Trophoblast cell (in vitro differentiated cells and primary cell): ENCODE data around the gene ZNF79.

Source experiments
- DNase-seq, 2 donors: peaks; one replicate each; pipeline ENCODE4 v3.0.0-alpha.2; 2016
- H2AFZ ChIP-seq: 2 replicates; pipeline ENCODE4 v1.6.1; 2013; ENCODE audit warnings: low read length, moderate library complexity, mild to moderate bottlenecking; ENCODE audit not compliant: insufficient read depth, poor library complexity
- H2AK5ac ChIP-seq: 2 replicates; pipeline ENCODE4 v1.6.1; 2013; ENCODE audit warnings: mild to moderate bottlenecking, low read length
- H2BK120ac ChIP-seq: 2 replicates; pipeline ENCODE4 v1.6.1; 2013; ENCODE audit warnings: low read length, mild to moderate bottlenecking, moderate library complexity; ENCODE audit not compliant: insufficient read depth, poor library complexity
- H2BK12ac ChIP-seq: 2 replicates; pipeline ENCODE4 v1.6.1; 2013; ENCODE audit warnings: mild to moderate bottlenecking, low read length, moderate library complexity
- H2BK5ac ChIP-seq: 2 replicates; pipeline ENCODE4 v1.6.1; 2013; ENCODE audit warnings: low read length, low read depth, moderate library complexity, mild to moderate bottlenecking; ENCODE audit not compliant: poor library complexity
- H3K14ac ChIP-seq: 2 replicates; pipeline ENCODE4 v1.6.1; 2013; ENCODE audit warnings: mild to moderate bottlenecking, low read length
- H3K18ac ChIP-seq: 2 replicates; pipeline ENCODE4 v1.6.1; 2013; ENCODE audit warnings: mild to moderate bottlenecking, low read length
- H3K23ac ChIP-seq: 2 replicates; pipeline ENCODE4 v1.6.1; 2013; ENCODE audit warnings: low read length
- H3K27ac ChIP-seq: 2 replicates; pipeline ENCODE4 v1.5.1; 2013; ENCODE audit warnings: low read depth, mild to moderate bottlenecking, inconsistent platforms, low read length, moderate library complexity
- H3K27me3 ChIP-seq: 2 replicates; pipeline ENCODE4 v1.6.1; 2013; ENCODE audit warnings: inconsistent platforms, mild to moderate bottlenecking, low read length, moderate library complexity; ENCODE audit not compliant: insufficient read depth
- H3K36me3 ChIP-seq, 2 experiments: 1 replicate in 1 of 2; 2 replicates in 1 of 2; pipeline ENCODE4 v1.6.1; 2013; ENCODE audit warnings: low read length in 2 of 2, mild to moderate bottlenecking in 2 of 2, moderate library complexity in 1 of 2; ENCODE audit not compliant: insufficient read depth in 2 of 2, control insufficient read depth in 1 of 2
- H3K4ac ChIP-seq: 2 replicates; pipeline ENCODE4 v1.6.1; 2013; ENCODE audit warnings: low read depth, mild to moderate bottlenecking, low read length, moderate library complexity
- H3K4me1 ChIP-seq, 2 experiments: 1 replicate in 1 of 2; 2 replicates in 1 of 2; pipeline ENCODE4 v1.6.1; 2013; ENCODE audit warnings: low read length in 2 of 2, mild to moderate bottlenecking in 2 of 2, moderate library complexity in 1 of 2; ENCODE audit not compliant: insufficient read depth in 2 of 2, control insufficient read depth in 1 of 2
- H3K4me2 ChIP-seq: 2 replicates; pipeline ENCODE4 v1.6.1; 2013; ENCODE audit warnings: inconsistent platforms, mild to moderate bottlenecking, low read length, moderate library complexity
- H3K4me3 ChIP-seq: 2 replicates; pipeline ENCODE4 v1.5.1; 2013; ENCODE audit warnings: mild to moderate bottlenecking, low read depth, low read length, inconsistent platforms
- H3K79me1 ChIP-seq: one replicate; pipeline ENCODE4 v1.6.1; 2013; ENCODE audit warnings: low read length
- H3K79me2 ChIP-seq: 2 replicates; pipeline ENCODE4 v1.6.1; 2013; ENCODE audit warnings: low read length, mild to moderate bottlenecking; ENCODE audit not compliant: control insufficient read depth, insufficient read depth, poor library complexity
- H3K9ac ChIP-seq: 2 replicates; pipeline ENCODE4 v1.6.1; 2013; ENCODE audit warnings: mild to moderate bottlenecking, low read length
- H3K9me3 ChIP-seq: 2 replicates; pipeline ENCODE4 v1.6.1; 2013; ENCODE audit warnings: low read depth, mild to moderate bottlenecking, control low read depth, inconsistent platforms, low read length; ENCODE audit not compliant: insufficient read depth
- H4K12ac ChIP-seq: 2 replicates; pipeline ENCODE4 v1.6.1; 2013; ENCODE audit warnings: low read depth, mild to moderate bottlenecking, low read length, moderate library complexity
- H4K8ac ChIP-seq: 2 replicates; pipeline ENCODE4 v1.6.1; 2013; ENCODE audit warnings: low read depth, mild to moderate bottlenecking, low read length, moderate library complexity
- H4K91ac ChIP-seq: one replicate; pipeline ENCODE4 v1.6.1; 2013; ENCODE audit warnings: low read depth, mild to moderate bottlenecking, low read length, moderate library complexity
- WGBS: extraction: QIAGEN DNeasy Blood & Tissue Kit; methylation state at CpG from one replicate; pipeline ENCODE4 v1.1.7; 2013; ENCODE audit warnings: missing lambda C conversion rate; ENCODE audit not compliant: insufficient read length, insufficient coverage; ENCODE audit errors: extremely low coverage; 5-methylcytosine and 5-hydroxymethylcytosine counted together

The ZNF79 gene

GRCh38 chr9:127489471-127490115, 65.4 kb downstream of the ZNF79 start:
- Histone ChIP-seq H3K4ac (no peak overlapping the region), H3K4me3 (no peak overlapping the region), H3K36me3 (peaks cover 39 to 41% of the 10 kb centered on the region in 2 experiments), H3K4me2 (no peak overlapping the region), H2BK12ac (no peak overlapping the region), H3K27me3 (no peaks in the 10 kb centered on the region), H3K18ac (no peak overlapping the region), H3K79me1 (no peaks in the 10 kb centered on the region), H2AFZ (no peak overlapping the region), H3K23ac (no peak overlapping the region), H3K9ac (no peak overlapping the region), H2BK120ac (no peak overlapping the region), H3K79me2 (no peaks in the 10 kb centered on the region), H4K91ac (no peak overlapping the region), H3K14ac (no peak overlapping the region), H3K27ac (no peak overlapping the region), H2AK5ac (no peak overlapping the region), H3K9me3 (no peaks in the 10 kb centered on the region), H2BK5ac (no peak overlapping the region), H4K8ac (no peak overlapping the region), H3K4me1 (no peaks in the 10 kb centered on the region), H4K12ac (no peak overlapping the region)
- no CpG with 5 or more reads among the region's 22 CpGs for WGBS
- DNase-seq = no peak

- H3K36me3 ChIP-seq = peaks cover 37% of the 10 kb centered on the region in 2 experiments
- H3K79me1 ChIP-seq = no peaks in the 10 kb centered on the region
- H3K18ac ChIP-seq = no peak overlapping the region
- H3K79me2 ChIP-seq = no peaks in the 10 kb centered on the region
- H2BK120ac ChIP-seq = no peak overlapping the region
- no peak overlapping the region for H3K4me3 ChIP-seq
- no peak overlapping the region for H4K91ac ChIP-seq
- H3K27ac ChIP-seq = no peak overlapping the region
- no peak for DNase-seq
- H2AK5ac ChIP-seq = no peak overlapping the region
- no peak overlapping the region for H4K8ac ChIP-seq
- H3K27me3 ChIP-seq = no peaks in the 10 kb centered on the region
- H3K14ac ChIP-seq = no peak overlapping the region
- H2AFZ ChIP-seq = no peak overlapping the region
- no peak overlapping the region for H2BK12ac ChIP-seq
- H2BK5ac ChIP-seq = no peak overlapping the region
- no CpG with 5 or more reads among the region's 9 CpGs for WGBS
- no peak overlapping the region for H4K12ac ChIP-seq
- H3K4me2 ChIP-seq = no peak overlapping the region
- H3K9ac ChIP-seq = no peak overlapping the region
- H3K4ac ChIP-seq = no peak overlapping the region
- H3K4me1 ChIP-seq = no peaks in the 10 kb centered on the region
- no peak overlapping the region for H3K23ac ChIP-seq
- H3K9me3 ChIP-seq = no peaks in the 10 kb centered on the region
These were observed 66.5 kb downstream of the ZNF79 start for GRCh38 chr9:127490535-127491230.

- Histone ChIP-seq H3K4me2 (no peak overlapping the region), H4K91ac (no peak overlapping the region), H3K18ac (no peak overlapping the region), H3K9ac (no peak overlapping the region), H3K4me1 (peaks cover 0 to 6% of the 10 kb centered on the region in 2 experiments), H2AK5ac (no peak overlapping the region), H3K9me3 (no peaks in the 10 kb centered on the region), H3K14ac (no peak overlapping the region), H3K27me3 (no peaks in the 10 kb centered on the region), H2BK120ac (no peak overlapping the region), H3K36me3 (peaks cover 32 to 38% of the 10 kb centered on the region in 2 experiments), H3K23ac (no peak overlapping the region), H2BK12ac (no peak overlapping the region), H3K4ac (no peak overlapping the region), H3K27ac (no peak overlapping the region), H3K79me2 (no peaks in the 10 kb centered on the region), H3K4me3 (no peak overlapping the region), H4K8ac (no peak overlapping the region), H2BK5ac (no peak overlapping the region), H3K79me1 (no peaks in the 10 kb centered on the region), H2AFZ (no peak overlapping the region), H4K12ac (no peak overlapping the region)
- DNase-seq = no peak
- no CpG with 5 or more reads among the region's 10 CpGs for WGBS
These were observed 67.3 kb downstream of the ZNF79 start for GRCh38 chr9:127491516-127491915.

- Histone ChIP-seq H2BK120ac (no peak overlapping the region), H3K4ac (no peak overlapping the region), H3K18ac (no peak overlapping the region), H3K9ac (no peak overlapping the region), H3K14ac (no peak overlapping the region), H2AFZ (no peak overlapping the region), H3K4me2 (no peak overlapping the region), H3K79me2 (no peaks in the 10 kb centered on the region), H3K4me1 (peaks cover 0 to 10% of the 10 kb centered on the region in 2 experiments), H3K36me3 (peaks cover 43 to 47% of the 10 kb centered on the region in 2 experiments), H3K79me1 (no peaks in the 10 kb centered on the region), H4K12ac (no peak overlapping the region), H2BK5ac (no peak overlapping the region), H3K27ac (no peak overlapping the region), H2BK12ac (no peak overlapping the region), H4K8ac (no peak overlapping the region), H3K4me3 (peak overlapping the region; percentile 42), H4K91ac (no peak overlapping the region), H3K23ac (no peak overlapping the region), H3K27me3 (no peaks in the 10 kb centered on the region), H2AK5ac (no peak overlapping the region), H3K9me3 (no peaks in the 10 kb centered on the region)
- DNase-seq = no peak
- no CpG with 5 or more reads among the region's 14 CpGs for WGBS
These were observed 68.4 kb downstream of the ZNF79 start for GRCh38 chr9:127492616-127493015.
